Naive thymus-derived CD4-positive, alpha-beta T cell (primary cell): ENCODE results near the gene ACTN2. TPM values are rescaled to one million over a fixed set of nuclear protein-coding genes. Genes with fewer than 3 reads are reported as not detected.
"Not testable (repeated sequence)": the region's sequence is repeated elsewhere in the genome, so short reads cannot be mapped to it uniquely, and the experiment has no call there.

Source experiments
- ATAC-seq: fragments of 150-1000 bp; cut with Tn5 transposase; 2 replicates; pipeline ENCODE4 v1.10.0; 2021; ENCODE audit warnings: mild to moderate bottlenecking, moderate library complexity
- CTCF ChIA-PET: fragments of 350-600 bp; sonication (Branson Sonifier 250); formaldehyde crosslinking; loops from one replicate; lab custom pipeline; 2021; ENCODE audit warnings: antibody characterized with exemption; lab: Charles Lee
- POLR2A ChIA-PET: fragments of 350-600 bp; sonication (Branson Sonifier 250); formaldehyde crosslinking; loops from one replicate; lab custom pipeline; 2021; ENCODE audit warnings: antibody characterized with exemption, inconsistent platforms; lab: Charles Lee
- DNase-seq, 9 donors: peaks; one replicate each; pipeline versions ENCODE4 v3.0.0 to v3.0.0-alpha.2; 2020 to 2022; ENCODE audit warnings: mixed read lengths in 1 of 9
- H3K27ac ChIP-seq: one replicate; pipeline ENCODE4 v1.7.0; 2013; ENCODE audit warnings: mild to moderate bottlenecking, low read depth, low read length, moderate library complexity
- H3K27me3 ChIP-seq, 2 donors: one replicate each; pipeline ENCODE4 v1.7.0; 2013; ENCODE audit warnings: low read length in 2 of 2, mild to moderate bottlenecking in 2 of 2, moderate library complexity in 2 of 2; ENCODE audit not compliant: control insufficient read depth in 2 of 2, insufficient read depth in 2 of 2
- H3K36me3 ChIP-seq, 3 experiments: 1 replicate in 2 of 3; 2 replicates in 1 of 3; pipeline ENCODE4 v1.7.0; 2013; ENCODE audit warnings: low read length in 3 of 3, mild to moderate bottlenecking in 3 of 3, moderate library complexity in 1 of 3; ENCODE audit not compliant: insufficient read depth in 3 of 3, control insufficient read depth in 2 of 3
- H3K4me1 ChIP-seq, 2 donors: one replicate each; pipeline ENCODE4 v1.7.0; 2013; ENCODE audit warnings: low read length in 2 of 2, mild to moderate bottlenecking in 2 of 2, moderate library complexity in 1 of 2; ENCODE audit not compliant: control insufficient read depth in 2 of 2, insufficient read depth in 2 of 2
- H3K4me3 ChIP-seq: 2 replicates; pipeline ENCODE4 v1.7.0; 2013; ENCODE audit warnings: mild to moderate bottlenecking, low read length
- H3K9me3 ChIP-seq, 3 experiments: 1 replicate in 2 of 3; 2 replicates in 1 of 3; pipeline ENCODE4 v1.7.0; 2013; ENCODE audit warnings: low read length in 3 of 3; ENCODE audit not compliant: control insufficient read depth in 2 of 3
- H3K27ac Mint-ChIP-seq, 9 donors: one replicate each; pipeline ENCODE4 v1.8.0; 2020 to 2022; ENCODE audit warnings: mixed read lengths in 9 of 9, mild to moderate bottlenecking in 8 of 9, moderate library complexity in 5 of 9, inconsistent platforms in 2 of 9
- H3K27me3 Mint-ChIP-seq, 5 donors: one replicate each; pipeline ENCODE4 v1.8.0; 2021 to 2022; ENCODE audit warnings: mixed read lengths in 5 of 5, mild to moderate bottlenecking in 1 of 5
- H3K36me3 Mint-ChIP-seq, 5 donors: one replicate each; pipeline ENCODE4 v1.8.0; 2020 to 2022; ENCODE audit warnings: mixed read lengths in 5 of 5, mild to moderate bottlenecking in 3 of 5, inconsistent platforms in 1 of 5
- H3K4me1 Mint-ChIP-seq, 7 donors: one replicate each; pipeline ENCODE4 v1.8.0; 2020 to 2022; ENCODE audit warnings: mixed read lengths in 7 of 7, mild to moderate bottlenecking in 3 of 7, inconsistent platforms in 1 of 7
- H3K4me3 Mint-ChIP-seq, 10 donors: one replicate each; pipeline ENCODE4 v1.8.0; 2020 to 2022; ENCODE audit warnings: mild to moderate bottlenecking in 10 of 10, mixed read lengths in 10 of 10, moderate library complexity in 6 of 10, inconsistent platforms in 2 of 10
- H3K9me3 Mint-ChIP-seq, 11 donors: one replicate each; pipeline ENCODE4 v1.8.0; 2020 to 2022; ENCODE audit warnings: mixed read lengths in 11 of 11, mild to moderate bottlenecking in 4 of 11, inconsistent platforms in 1 of 11, moderate library complexity in 1 of 11
- intact Hi-C, 2 donors: fragments of 100-400 bp; cut with micrococcal nuclease; formaldehyde crosslinking; loops; one replicate each; pipeline ENCODE4 v1.15.1; 2023
- polyA plus RNA-seq, 2 donors: library from polyadenylated mRNA; unstranded; fragments of 300-500 nt; fragmentation: Illumina TruSeq; gene quantifications; one replicate each; pipeline ENCODE4 v1.2.3, GENCODE V29; 2021
- total RNA-seq, 6 experiments: library from RNA in 5 of 6; stranded (reverse) in 5 of 6; gene quantifications; 1 replicate in 5 of 6; 2 replicates in 1 of 6; pipeline ENCODE4 v1.2.3 and lab custom pipeline; 2021 to 2026

The ACTN2 gene
- total and polyA plus RNA-seq, 7 experiments from 2014 or later = not detected

- intact Hi-C loops = no loop called here
- H3K27ac Mint-ChIP-seq = peak overlapping the region in 1 of 9 donors; percentile 14
- no peak overlapping the region for H3K4me3 ChIP-seq
- peaks cover 2 to 29% (median 20%) of the 10 kb centered on the region in 5 donors for H3K27me3 Mint-ChIP-seq
- ATAC-seq (no peak), DNase-seq (no peak)
- H3K4me1 ChIP-seq = no peaks in the 10 kb centered on the region
- no peaks in the 10 kb centered on the region for H3K27me3 ChIP-seq
- CTCF ChIA-PET = no interaction called here
- H3K9me3 Mint-ChIP-seq = peaks cover 0 to 3% (median 0%) of the 10 kb centered on the region in 11 donors
- H3K4me1 Mint-ChIP-seq = no peaks in the 10 kb centered on the region
- POLR2A ChIA-PET = no interaction called here
- H3K9me3 ChIP-seq = no peaks in the 10 kb centered on the region
- no peaks in the 10 kb centered on the region for H3K36me3 ChIP-seq
- H3K4me3 Mint-ChIP-seq = no peak overlapping the region
- no peak overlapping the region for H3K27ac ChIP-seq
- no peaks in the 10 kb centered on the region for H3K36me3 Mint-ChIP-seq
Measured at GRCh38 chr1:236654957-236655356, 31.3 kb upstream of the ACTN2 start.

DNA sequence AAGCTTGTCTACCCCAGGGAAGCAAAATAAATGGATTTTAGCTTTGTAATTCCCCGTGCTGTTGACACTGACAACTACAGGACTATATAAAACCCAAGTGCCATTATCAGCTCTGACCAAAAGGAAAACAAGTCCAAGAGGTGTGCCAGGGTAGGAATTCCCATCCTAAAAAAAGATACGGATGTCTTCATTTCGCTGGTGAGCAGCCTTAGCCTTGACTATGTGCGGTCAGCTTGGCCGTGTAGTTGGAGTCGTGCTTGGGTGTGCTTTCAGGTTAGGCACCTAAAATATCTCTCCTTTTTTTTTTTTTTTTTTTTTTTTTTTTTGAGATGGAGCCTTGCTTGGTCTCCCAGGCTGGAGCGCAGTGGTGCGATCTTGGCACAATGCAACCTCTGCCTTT, 28.9 kb upstream of the ACTN2 start:
- peaks cover 2 to 24% (median 17%) of the 10 kb centered on the region in 5 donors for H3K27me3 Mint-ChIP-seq
- ATAC-seq = no peak
- DNase-seq = no peak
- no peaks in the 10 kb centered on the region for H3K9me3 ChIP-seq
- peaks cover 0 to 3% (median 0%) of the 10 kb centered on the region in 11 donors for H3K9me3 Mint-ChIP-seq
- no peaks in the 10 kb centered on the region for H3K4me1 ChIP-seq
- H3K27ac Mint-ChIP-seq = no peak overlapping the region
- no peaks in the 10 kb centered on the region for H3K27me3 ChIP-seq
- no peaks in the 10 kb centered on the region for H3K36me3 Mint-ChIP-seq
- CTCF ChIA-PET = no interaction called here
- no peak overlapping the region for H3K27ac ChIP-seq
- H3K4me3 Mint-ChIP-seq = no peak overlapping the region
- intact Hi-C loops = no loop called here
- POLR2A ChIA-PET = no interaction called here
- no peak overlapping the region for H3K4me3 ChIP-seq
- H3K4me1 Mint-ChIP-seq = no peaks in the 10 kb centered on the region
- no peaks in the 10 kb centered on the region for H3K36me3 ChIP-seq

DNA sequence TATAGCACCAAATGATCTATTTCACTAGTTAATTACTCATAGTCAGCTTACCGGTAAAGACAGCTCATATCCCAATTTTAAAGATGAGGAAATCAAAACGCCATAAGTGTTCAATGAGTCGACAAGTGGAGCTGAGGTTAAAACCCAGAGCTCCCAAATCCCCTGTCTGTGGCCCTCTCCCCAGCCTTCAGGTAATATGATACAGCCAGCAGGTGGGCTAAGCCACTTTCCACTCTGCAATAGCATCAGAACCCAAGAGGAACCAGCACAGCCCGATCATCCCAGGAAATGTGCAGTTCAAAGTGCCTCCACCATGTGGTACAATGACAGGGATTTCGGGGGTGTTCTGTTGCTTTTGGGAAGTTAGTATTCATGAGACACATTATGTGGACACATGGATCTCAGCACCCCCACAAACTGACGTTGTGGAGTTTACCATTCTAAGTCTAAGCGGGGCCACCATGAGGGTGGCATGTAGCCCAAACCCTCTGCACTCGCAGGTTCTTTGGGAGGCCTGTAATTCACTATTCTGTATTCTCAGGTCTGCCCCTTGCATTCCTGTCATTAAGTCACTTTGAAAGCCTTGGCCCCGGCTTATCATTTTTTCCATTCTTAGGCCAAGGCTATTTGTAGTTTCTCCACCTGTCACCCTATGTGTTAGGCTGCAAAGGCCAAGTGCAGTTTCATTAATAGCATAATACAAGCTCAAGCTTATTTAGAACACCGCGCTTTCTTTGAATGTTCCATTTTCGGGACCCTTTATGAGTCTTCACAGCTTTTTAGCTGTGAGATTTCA, 26.3 kb upstream of the ACTN2 start:
- Mint-ChIP-seq H3K36me3 (no peaks in the 10 kb centered on the region), H3K27me3 (peaks cover 0 to 13% (median 5%) of the 10 kb centered on the region in 5 donors), H3K4me3 (no peak overlapping the region), H3K9me3 (peaks cover 0 to 3% (median 0%) of the 10 kb centered on the region in 11 donors), H3K27ac (no peak overlapping the region), H3K4me1 (peaks cover 0 to 10% (median 3%) of the 10 kb centered on the region in 7 donors)
- Histone ChIP-seq H3K27ac (no peak overlapping the region), H3K36me3 (no peaks in the 10 kb centered on the region), H3K4me1 (no peaks in the 10 kb centered on the region), H3K27me3 (no peaks in the 10 kb centered on the region), H3K9me3 (no peaks in the 10 kb centered on the region), H3K4me3 (no peak overlapping the region)
- intact Hi-C loops = no loop called here
- DNase-seq (no peak), ATAC-seq (no peak)
- CTCF ChIA-PET = no interaction called here
- POLR2A ChIA-PET = interaction anchor here (0.5 kb wide), 1 partner anchor 39 kb away, joined by 3 read pairs; no protein-coding TSS in a partner anchor

DNA sequence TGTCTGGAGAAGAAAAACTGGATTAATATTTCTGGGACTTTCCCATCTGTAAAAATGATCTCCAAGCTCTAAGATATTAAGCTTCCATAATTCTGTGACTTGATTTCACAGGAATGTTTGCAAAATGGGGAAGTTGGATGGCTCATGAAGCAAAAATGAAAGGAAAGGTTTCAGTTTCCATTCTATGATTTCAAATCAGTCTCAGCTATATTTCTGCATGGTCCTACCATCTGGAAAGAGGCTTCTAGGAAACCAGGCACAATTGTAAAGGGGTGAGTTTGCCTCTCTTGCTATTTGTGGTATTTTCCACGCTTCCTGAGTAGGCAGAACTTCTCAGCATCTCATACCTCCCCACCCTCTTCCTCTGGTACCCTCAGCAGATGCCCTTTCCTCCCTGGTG, 22.4 kb upstream of the ACTN2 start:
- ATAC-seq = no peak
- H3K9me3 Mint-ChIP-seq = peaks cover 0 to 6% (median 2%) of the 10 kb centered on the region in 11 donors

GRCh38 chr1:236668909-236669308, 17.4 kb upstream of the ACTN2 start:
- H3K27me3 ChIP-seq, POLR2A ChIA-PET: not testable (repeated sequence)
- CTCF ChIA-PET = interaction anchor here (0.7 kb wide), 1 partner anchor 19 kb away, joined by 4 read pairs; no protein-coding TSS in a partner anchor

More for the DNA sequence above, 22.4 kb upstream of the ACTN2 start:
- H3K36me3 ChIP-seq = no peaks in the 10 kb centered on the region
- no peaks in the 10 kb centered on the region for H3K4me1 ChIP-seq
- H3K27ac Mint-ChIP-seq = no peak overlapping the region
- H3K4me3 Mint-ChIP-seq = no peak overlapping the region
- no peaks in the 10 kb centered on the region for H3K27me3 ChIP-seq
- CTCF ChIA-PET = no interaction called here
- H3K27ac ChIP-seq = no peak overlapping the region
- peaks cover 0 to 19% (median under 1%) of the 10 kb centered on the region in 5 donors for H3K27me3 Mint-ChIP-seq
- no peaks in the 10 kb centered on the region for H3K9me3 ChIP-seq
- DNase-seq = no peak
- H3K4me3 ChIP-seq = no peak overlapping the region
- H3K36me3 Mint-ChIP-seq = peaks cover 0 to 3% (median 0%) of the 10 kb centered on the region in 5 donors
- intact Hi-C loops = no loop called here
- H3K4me1 Mint-ChIP-seq = peaks cover 0 to 10% (median 3%) of the 10 kb centered on the region in 7 donors
- POLR2A ChIA-PET = no interaction called here

DNA sequence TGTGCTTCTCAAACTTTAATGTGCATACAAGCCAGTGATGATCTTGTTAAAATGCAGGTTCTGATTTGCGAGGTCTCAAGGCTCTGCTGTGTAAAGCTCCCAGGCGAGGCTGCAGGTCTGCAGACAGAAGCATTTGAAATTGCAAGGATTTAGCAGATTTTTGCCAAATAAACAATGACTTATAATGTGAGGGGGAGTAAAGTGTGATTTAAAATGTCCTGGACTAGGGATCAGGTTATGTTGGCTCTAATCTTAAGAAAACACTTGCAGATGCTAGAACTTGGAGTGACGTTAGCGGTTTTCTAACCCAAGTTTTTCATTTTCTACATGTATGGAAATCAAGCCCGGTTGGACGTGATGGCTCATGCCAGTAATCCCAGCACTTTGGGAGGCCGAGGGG, 16.2 kb upstream of the ACTN2 start:
- Histone ChIP-seq H3K27ac (no peak overlapping the region), H3K36me3 (no peaks in the 10 kb centered on the region), H3K4me1 (no peaks in the 10 kb centered on the region), H3K9me3 (no peaks in the 10 kb centered on the region), H3K27me3 (no peaks in the 10 kb centered on the region), H3K4me3 (no peak overlapping the region)
- Mint-ChIP-seq H3K9me3 (peaks cover 0 to 6% (median 3%) of the 10 kb centered on the region in 11 donors), H3K27me3 (peaks cover 13 to 49% (median 32%) of the 10 kb centered on the region in 5 donors), H3K4me3 (no peak overlapping the region), H3K36me3 (peaks cover 0 to 3% (median 0%) of the 10 kb centered on the region in 5 donors), H3K27ac (no peak overlapping the region), H3K4me1 (no peaks in the 10 kb centered on the region)
- DNase-seq = no peak
- ChIA-PET POLR2A (no interaction called here), CTCF (no interaction called here)
- intact Hi-C loops = no loop called here
- no peak for ATAC-seq

More at GRCh38 chr1:236668909-236669308, 17.4 kb upstream of the ACTN2 start:
- H3K4me1 ChIP-seq, H3K4me3 ChIP-seq, H3K9me3 Mint-ChIP-seq, H3K27ac Mint-ChIP-seq, DNase-seq, H3K4me3 Mint-ChIP-seq, H3K27ac ChIP-seq, intact Hi-C loops, H3K36me3 Mint-ChIP-seq, H3K4me1 Mint-ChIP-seq, H3K36me3 ChIP-seq, H3K9me3 ChIP-seq, ATAC-seq: not testable (repeated sequence)
- H3K27me3 Mint-ChIP-seq = peaks cover 10 to 45% (median 27%) of the 10 kb centered on the region in 5 donors
